ENCODE results near the gene PARP12.

- no peak for TF ChIP-seq CTCF (IDR thresholded peaks at IDR 0.05)
- TF ChIP-seq POLR2A (IDR thresholded peaks at IDR 0.05): no peak
Measured at GRCh38 chr7:140028311-140028710, 34.4 kb downstream of the PARP12 start.

Measured in ovary (tissue), 3 donors.